K562 (cell line): ENCODE data around the gene PPP1R9B. TPM values are rescaled to one million over a fixed set of nuclear protein-coding genes. Genes with fewer than 3 reads are reported as not detected.

ENCODE experiments used
- BDP1 ChIP-seq: IDR thresholded peaks from 3 replicates; pipeline ENCODE4 v1.6.1; 2011; ENCODE audit not compliant: insufficient read length, insufficient read depth
- CBX5 ChIP-seq: IDR thresholded peaks from 2 replicates; pipeline ENCODE4 v1.6.1; 2014; ENCODE audit warnings: low read depth, borderline replicate concordance
- E2F6 ChIP-seq, 2 experiments: IDR thresholded peaks; 2 replicates each; pipeline ENCODE4 v1.6.1; 2011; ENCODE audit warnings: borderline replicate concordance in 1 of 2, control low read depth in 1 of 2, low read depth in 1 of 2, low read length in 1 of 2, mild to moderate bottlenecking in 1 of 2, mixed read lengths in 1 of 2, moderate library complexity in 1 of 2; ENCODE audit not compliant: insufficient read depth in 1 of 2, insufficient read length in 1 of 2, poor library complexity in 1 of 2, severe bottlenecking in 1 of 2; ENCODE audit errors: extremely low read depth in 1 of 2
- ELF1 ChIP-seq: fragments of 200-800 bp; sonication (Bioruptor generic); IDR thresholded peaks from 2 replicates; pipeline ENCODE4 v1.6.1; 2016; ENCODE audit warnings: missing genetic modification characterization, missing compliant biosample characterization
- EP400 ChIP-seq: fragments of 450-650 bp; IDR thresholded peaks from 2 replicates; pipeline ENCODE4 v1.6.1; 2017; ENCODE audit warnings: antibody characterized with exemption, mild to moderate bottlenecking, moderate library complexity
- ETS2 ChIP-seq: IDR thresholded peaks from 2 replicates; pipeline ENCODE4 v1.6.1; 2016; ENCODE audit warnings: borderline replicate concordance, missing genetic modification characterization, mild to moderate bottlenecking, moderate library complexity, missing compliant biosample characterization; ENCODE audit not compliant: poor library complexity, severe bottlenecking
- ETV5 ChIP-seq: sonication (generic); formaldehyde crosslinking; IDR thresholded peaks from 2 replicates; pipeline ENCODE4 v1.4.0; 2020; ENCODE audit warnings: low read depth, mild to moderate bottlenecking, missing genetic modification reagents
- FOXA1 ChIP-seq: fragments of 450-650 bp; IDR thresholded peaks from 2 replicates; pipeline ENCODE4 v1.6.1; 2016; ENCODE audit warnings: mild to moderate bottlenecking, borderline replicate concordance
- GTF2F1 ChIP-seq: IDR thresholded peaks from 2 replicates; pipeline ENCODE4 v1.6.1; 2011; ENCODE audit warnings: low read depth, low read length, improper control_type of control experiment
- HEY1 ChIP-seq: fragments of 250-450 bp; sonication (Bioruptor Pico); IDR thresholded peaks from 2 replicates; pipeline ENCODE4 v1.5.0; 2020; ENCODE audit warnings: mild to moderate bottlenecking, moderate library complexity, borderline replicate concordance
- HMGN3 ChIP-seq: IDR thresholded peaks from 2 replicates; pipeline ENCODE4 v1.6.1; 2011; ENCODE audit warnings: borderline replicate concordance, low read depth, mild to moderate bottlenecking, mixed read lengths, low read length; ENCODE audit not compliant: insufficient read length; ENCODE audit errors: extremely low read depth
- LCOR ChIP-seq: sonication (generic); formaldehyde crosslinking; IDR thresholded peaks from 2 replicates; pipeline ENCODE4 v1.8.0; 2022; ENCODE audit warnings: mild to moderate bottlenecking, missing genetic modification reagents
- NFYB ChIP-seq: IDR thresholded peaks from 2 replicates; pipeline ENCODE4 v1.6.1; 2011; ENCODE audit warnings: mild to moderate bottlenecking, moderate library complexity; ENCODE audit not compliant: insufficient read length; ENCODE audit errors: extremely low read depth
- NONO ChIP-seq, 2 experiments: fragments of 200-400 bp in 1 of 2; fragments of 450-650 bp in 1 of 2; formaldehyde crosslinking in 1 of 2; IDR thresholded peaks; 2 replicates each; pipeline ENCODE4 v1.6.1; 2017; ENCODE audit warnings: low read depth in 2 of 2, mild to moderate bottlenecking in 2 of 2, moderate library complexity in 2 of 2, low read length in 1 of 2
- RBM15 ChIP-seq: fragments of 200-400 bp; formaldehyde crosslinking; IDR thresholded peaks from 2 replicates; pipeline ENCODE4 v1.6.1; 2018; ENCODE audit warnings: mild to moderate bottlenecking, low read length, moderate library complexity; ENCODE audit not compliant: insufficient read depth
- RFX1 ChIP-seq: fragments of 450-650 bp; IDR thresholded peaks from 2 replicates; pipeline ENCODE4 v1.6.1; 2016; ENCODE audit warnings: mild to moderate bottlenecking, moderate library complexity
- TOE1 ChIP-seq, 2 experiments: fragments of 450-650 bp in 1 of 2; sonication (generic) in 1 of 2; formaldehyde crosslinking in 1 of 2; IDR thresholded peaks; 2 replicates each; pipeline versions ENCODE4 v1.7.1 to v1.8.0; 2016 to 2022; ENCODE audit warnings: borderline replicate concordance in 2 of 2, mild to moderate bottlenecking in 2 of 2, antibody characterized with exemption in 1 of 2, inconsistent platforms in 1 of 2, low read depth in 1 of 2, missing genetic modification reagents in 1 of 2, moderate library complexity in 1 of 2
- TSHZ1 ChIP-seq: fragments of 250-450 bp; sonication (Bioruptor Pico); IDR thresholded peaks from 2 replicates; pipeline ENCODE4 v1.4.0; 2020; ENCODE audit warnings: mild to moderate bottlenecking, moderate library complexity
- ZBTB5 ChIP-seq: fragments of 450-650 bp; IDR thresholded peaks from 2 replicates; pipeline ENCODE4 v1.6.1; 2017; ENCODE audit warnings: antibody characterized with exemption
- polyA plus RNA-seq, 8 experiments: library from polyadenylated mRNA; depleted of rRNA in 4 of 8; stranded (reverse) in 5 of 8; unstranded in 3 of 8; fragments of >200 nt; fragmentation: Nextera tagmentation in 2 of 8; fragmentation: Illumina TruSeq in 1 of 8; extraction: Ambion mirVana in 2 of 8; extraction: Trizol in 1 of 8; gene quantifications; 2 replicates each; pipeline versions ENCODE4 v1.2.1 to v1.2.3, GENCODE V29; 2011 to 2014; ENCODE audit warnings: inconsistent platforms in 1 of 8, missing spikeins in 1 of 8
- total RNA-seq, 7 experiments: library from RNA; depleted of rRNA in 6 of 7; stranded (reverse); fragments of >200 nt in 6 of 7; fragmentation: Illumina TruSeq in 2 of 7; extraction: Trizol in 2 of 7; gene quantifications; 2 replicates each; pipeline versions ENCODE4 v1.2.1 to v1.2.3, GENCODE V29; 2011 to 2021; ENCODE audit warnings: low replicate concordance in 1 of 7

The PPP1R9B gene
- total and polyA plus RNA-seq, 9 of the 15 experiments (the other 6 are each of a cell fraction or from before 2014, with no cell fraction given), result 0.10 to 63.5 (median 24.7) TPM

- TF ChIP-seq LCOR (CRISPR knock-in tag) (no peak), ELF1 (no peak), CBX5 (no peak), ZBTB5 (no peak), NONO (IDR thresholded peaks at IDR 0.05; ENCODE audit: low read depth in 2 of 2, low read length in 1 of 2) (no peak), BDP1 (no peak), TOE1 (IDR thresholded peaks at IDR 0.05; ENCODE audit: borderline replicate concordance) (peak; percentile 90), TOE1 (CRISPR knock-in tag; IDR thresholded peaks at IDR 0.05; ENCODE audit: borderline replicate concordance, low read depth) (no peak), HEY1 (no peak), RFX1 (no peak), E2F6 (IDR thresholded peaks at IDR 0.05; ENCODE audit: borderline replicate concordance in 1 of 2, extremely low read depth in 1 of 2, insufficient read depth in 1 of 2, insufficient read length in 1 of 2, low read depth in 1 of 2, low read length in 1 of 2, poor library complexity in 1 of 2, severe bottlenecking in 1 of 2) (peak; percentile 31 to 73), FOXA1 (no peak), TSHZ1 (CRISPR knock-in tag) (no peak), NFYB (peak; percentile 80), RBM15 (no peak), EP400 (no peak), ETV5 (CRISPR knock-in tag) (0 out of 2 replicates have a peak, but pooled peaks have one; percentile 34), HMGN3 (no peak), GTF2F1 (no peak), ETS2 (tag) (no peak)
Observed at GRCh38 chr17:50094753-50095619, 55.5 kb downstream of the PPP1R9B start, which contains the start of gene PDK2 (continued).
